NCI-H1105 (cell line): ENCODE data around the gene NPEPPS.
A peak's percentile ranks its signal among the peaks of the same experiment; 100 is the strongest.
"Not testable (repeated sequence)": the region's sequence is repeated elsewhere in the genome, so short reads cannot be mapped to it uniquely, and the experiment has no call there.

Experiments used
- DNase-seq: peaks from one replicate; lab custom pipeline; 2025; lab: John Stamatoyannopoulos, UW

NPEPPS gene, protein sequence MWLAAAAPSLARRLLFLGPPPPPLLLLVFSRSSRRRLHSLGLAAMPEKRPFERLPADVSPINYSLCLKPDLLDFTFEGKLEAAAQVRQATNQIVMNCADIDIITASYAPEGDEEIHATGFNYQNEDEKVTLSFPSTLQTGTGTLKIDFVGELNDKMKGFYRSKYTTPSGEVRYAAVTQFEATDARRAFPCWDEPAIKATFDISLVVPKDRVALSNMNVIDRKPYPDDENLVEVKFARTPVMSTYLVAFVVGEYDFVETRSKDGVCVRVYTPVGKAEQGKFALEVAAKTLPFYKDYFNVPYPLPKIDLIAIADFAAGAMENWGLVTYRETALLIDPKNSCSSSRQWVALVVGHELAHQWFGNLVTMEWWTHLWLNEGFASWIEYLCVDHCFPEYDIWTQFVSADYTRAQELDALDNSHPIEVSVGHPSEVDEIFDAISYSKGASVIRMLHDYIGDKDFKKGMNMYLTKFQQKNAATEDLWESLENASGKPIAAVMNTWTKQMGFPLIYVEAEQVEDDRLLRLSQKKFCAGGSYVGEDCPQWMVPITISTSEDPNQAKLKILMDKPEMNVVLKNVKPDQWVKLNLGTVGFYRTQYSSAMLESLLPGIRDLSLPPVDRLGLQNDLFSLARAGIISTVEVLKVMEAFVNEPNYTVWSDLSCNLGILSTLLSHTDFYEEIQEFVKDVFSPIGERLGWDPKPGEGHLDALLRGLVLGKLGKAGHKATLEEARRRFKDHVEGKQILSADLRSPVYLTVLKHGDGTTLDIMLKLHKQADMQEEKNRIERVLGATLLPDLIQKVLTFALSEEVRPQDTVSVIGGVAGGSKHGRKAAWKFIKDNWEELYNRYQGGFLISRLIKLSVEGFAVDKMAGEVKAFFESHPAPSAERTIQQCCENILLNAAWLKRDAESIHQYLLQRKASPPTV

DNA sequence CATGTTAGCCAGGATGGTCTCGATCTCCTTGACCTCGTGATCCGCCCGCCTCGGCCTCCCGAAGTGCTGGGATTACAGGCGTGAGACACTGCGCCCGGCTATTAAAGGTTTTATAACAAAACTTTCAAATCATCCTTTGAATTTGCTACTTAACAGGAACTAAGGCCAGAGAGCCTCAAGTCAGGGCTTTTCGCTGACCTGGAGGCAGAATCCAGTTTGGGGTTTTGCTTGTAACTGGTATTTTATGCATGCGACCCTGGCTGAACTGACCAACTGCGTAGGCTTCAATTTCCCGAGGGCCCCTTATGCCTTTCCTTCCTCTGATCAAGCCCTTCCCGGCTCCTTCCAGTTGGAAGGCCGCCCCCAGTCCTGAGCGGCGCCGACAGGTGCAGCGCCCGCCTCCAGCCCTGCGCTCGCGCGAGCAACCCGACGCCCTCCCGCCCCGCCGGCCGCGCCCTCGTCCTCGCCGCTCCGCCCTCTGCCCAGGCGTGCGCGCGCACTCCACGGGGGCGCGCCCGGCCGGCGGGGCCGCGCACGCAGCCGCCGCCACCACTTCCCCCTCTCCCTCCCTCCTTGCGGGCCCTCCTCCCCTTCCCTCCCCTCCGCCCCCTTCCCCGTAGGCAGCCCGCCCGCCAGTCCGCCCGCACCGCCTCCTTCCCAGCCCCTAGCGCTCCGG lies at the start of gene NPEPPS:
Gene NPEPPS (plus strand): TSS at position 552 of the 676 bp plus-strand sequence. CDS start 193 bp downstream, outside the sequence.
- DNase-seq: peak; percentile 73

DNA sequence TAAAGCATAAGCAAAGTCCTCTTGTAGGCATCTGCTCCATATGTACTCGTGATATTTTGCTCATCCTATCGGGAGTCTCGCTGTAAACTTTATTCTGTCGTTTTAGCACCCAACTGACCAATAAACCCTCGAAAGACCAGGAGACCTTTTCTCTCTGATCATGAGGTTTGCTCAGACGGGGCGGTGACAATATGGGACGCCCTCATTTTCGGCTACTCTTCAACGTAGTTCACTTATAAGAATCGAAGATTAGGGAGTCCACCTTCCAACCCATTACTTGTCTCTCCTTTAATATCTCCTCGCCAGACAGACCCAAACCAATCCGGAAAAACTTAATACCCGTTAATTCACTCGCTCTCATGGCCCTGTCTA lies 39.1 kb upstream of the NPEPPS start:
- DNase-seq: not testable (repeated sequence)

DNA sequence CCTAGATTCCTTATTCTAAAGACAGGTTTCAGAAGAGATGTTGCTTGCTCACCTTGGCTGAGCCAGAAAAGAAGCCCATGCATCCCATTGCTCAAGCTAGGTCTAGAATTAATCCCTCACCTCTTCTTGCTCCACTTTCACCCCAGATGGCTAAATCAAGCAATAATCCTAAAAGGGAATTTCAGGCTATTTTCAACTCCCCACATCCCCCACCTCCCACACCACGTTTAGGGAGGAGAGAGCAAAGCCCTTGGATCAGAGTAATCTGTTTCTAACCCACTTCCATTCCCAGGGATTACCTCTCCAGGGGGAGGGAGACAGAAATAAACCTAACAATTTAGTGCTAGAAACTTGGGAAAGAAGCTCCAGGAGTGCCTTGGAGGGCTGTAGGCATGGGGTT lies 31.8 kb upstream of the NPEPPS start:
- not testable (repeated sequence) for DNase-seq

DNA sequence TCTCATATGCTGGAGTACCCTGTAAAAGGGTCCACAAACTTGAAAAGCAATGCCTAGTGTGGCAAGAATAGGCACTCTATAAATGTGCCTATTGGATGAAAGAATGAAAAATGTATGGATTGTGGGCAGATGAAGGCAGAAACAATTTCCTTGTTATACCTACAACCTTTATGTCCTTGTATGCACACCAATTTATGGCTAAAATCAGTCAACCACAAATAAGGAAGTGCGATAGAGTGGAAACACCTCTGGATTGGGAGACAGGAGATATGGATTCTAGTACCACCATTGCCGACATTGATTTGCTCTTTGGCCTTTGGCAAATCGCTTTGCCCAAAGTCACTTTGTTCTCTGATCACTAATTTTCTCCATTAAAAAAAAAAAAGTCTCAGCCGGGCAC lies 31.4 kb upstream of the NPEPPS start:
- not testable (repeated sequence) for DNase-seq

DNA sequence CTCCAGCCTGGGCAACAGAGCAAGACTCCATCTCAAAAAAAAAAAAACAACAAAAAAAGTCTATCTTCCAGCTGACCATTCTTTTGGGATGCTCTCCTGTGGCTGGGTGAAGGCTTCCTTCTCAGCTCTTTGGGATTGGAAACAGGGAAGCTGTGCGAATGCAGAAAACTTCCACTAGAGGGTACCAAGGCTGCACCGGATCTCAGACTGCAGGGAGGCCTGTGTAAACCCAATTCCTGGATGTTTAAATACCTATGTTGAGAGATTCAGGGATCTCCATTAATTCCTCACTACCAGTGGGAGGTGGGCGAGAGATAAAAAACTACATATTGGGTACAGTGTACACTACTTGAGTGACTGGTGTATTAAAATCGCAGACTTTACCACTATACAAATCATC lies 30.3 kb upstream of the NPEPPS start:
- peak; percentile 0 for DNase-seq

DNA sequence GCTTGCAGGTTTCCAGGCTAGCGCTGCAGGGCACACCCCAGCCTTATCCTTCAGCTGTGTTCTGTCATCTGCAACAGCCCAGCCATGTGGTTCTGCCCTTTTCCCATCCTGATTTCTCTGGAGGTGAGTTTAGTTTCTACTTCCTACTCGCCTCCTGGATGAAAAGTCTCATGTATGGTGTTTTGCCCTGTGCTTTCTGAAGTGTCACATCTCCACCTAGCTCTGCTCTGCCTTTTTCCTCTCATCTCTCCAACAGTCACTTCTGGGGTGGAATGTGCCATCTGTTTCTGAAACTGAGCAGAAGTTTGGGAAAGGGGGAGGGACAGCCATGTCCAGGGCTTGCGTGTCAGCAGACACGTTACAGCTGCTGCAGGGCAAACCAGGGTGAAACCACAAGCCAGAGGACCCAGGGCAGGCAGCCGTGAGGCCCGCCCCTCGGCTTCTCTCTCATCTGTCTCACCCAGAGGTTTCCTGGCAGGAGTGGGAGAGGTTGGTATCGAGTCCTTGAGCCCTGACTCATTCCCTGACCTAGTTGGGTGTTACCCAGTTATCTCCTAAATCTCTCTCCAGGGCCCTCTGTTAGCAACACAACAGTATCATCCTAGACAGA lies 28.7 kb upstream of the NPEPPS start:
- not testable (repeated sequence) for DNase-seq

DNA sequence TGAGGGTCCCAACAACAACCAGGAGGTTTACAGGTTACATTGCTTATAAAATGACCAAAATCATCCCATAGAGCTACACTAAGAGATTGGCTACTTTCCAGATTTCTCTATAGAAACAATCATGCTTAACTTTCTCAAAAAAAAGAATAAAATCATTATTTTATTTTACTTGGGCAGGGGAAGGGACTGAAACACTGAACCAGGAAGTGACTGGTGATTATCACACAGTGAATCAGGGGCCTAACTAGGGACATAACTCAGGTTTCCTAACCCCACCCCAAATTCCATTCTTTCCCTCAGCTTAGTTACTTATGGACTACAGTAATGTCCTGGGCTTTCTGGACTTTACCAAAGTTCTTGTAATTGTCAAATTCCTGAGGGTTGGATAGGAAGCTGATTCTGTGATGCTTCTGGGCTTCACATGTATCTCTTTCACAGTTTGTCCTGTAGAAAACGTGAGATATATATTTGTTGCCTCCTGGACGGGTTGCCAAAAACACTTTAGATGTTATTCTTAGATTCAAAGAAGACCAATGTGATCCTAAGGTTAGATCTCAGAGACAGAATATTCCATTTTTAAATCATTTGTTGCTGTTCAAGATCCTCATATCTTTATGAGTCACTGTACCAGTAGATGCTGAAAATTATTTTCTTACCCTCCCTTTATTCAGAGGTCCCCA lies 28.0 kb upstream of the NPEPPS start:
- not testable (repeated sequence) for DNase-seq

DNA sequence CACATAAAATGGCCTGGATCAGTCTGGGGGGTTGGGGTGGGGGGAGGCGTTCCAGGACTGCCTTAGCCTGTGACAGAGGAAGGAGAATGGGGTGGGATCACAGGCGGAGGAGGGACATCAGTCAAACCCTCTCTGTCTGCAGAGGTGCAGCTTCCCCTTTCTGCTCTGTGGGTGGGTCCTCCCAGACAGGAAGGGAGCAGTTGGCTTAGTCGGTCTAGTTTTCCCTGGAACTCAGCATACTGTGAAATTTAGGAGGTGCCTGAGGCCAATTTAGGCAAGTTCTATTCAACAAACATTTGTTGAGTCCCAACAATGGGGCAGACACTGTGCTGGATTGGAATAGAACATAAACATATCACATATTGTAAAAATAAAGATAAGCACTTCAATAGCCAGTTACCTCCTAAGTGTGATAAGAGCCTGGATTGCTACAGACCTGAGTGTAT lies 19.2 kb upstream of the NPEPPS start:
- DNase-seq: not testable (repeated sequence)

DNA sequence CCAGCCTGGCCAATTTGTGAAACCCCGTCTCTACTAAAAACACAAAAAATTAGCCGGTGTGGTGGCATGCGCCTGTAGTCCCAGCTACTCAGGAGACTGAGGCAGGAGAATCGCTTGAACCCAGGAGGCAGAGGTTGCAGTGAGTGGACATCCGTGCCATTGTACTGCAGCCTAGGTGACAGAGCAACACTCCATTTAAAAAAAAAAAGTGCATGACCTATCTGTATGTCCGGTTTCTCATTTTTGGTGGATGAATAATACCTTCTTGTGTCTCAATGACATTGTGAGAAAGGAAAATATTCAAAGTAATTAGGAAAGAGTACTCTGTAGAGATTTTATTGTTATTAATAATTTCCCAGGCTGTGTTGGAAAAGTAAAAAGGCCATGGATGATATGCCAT lies 17.6 kb upstream of the NPEPPS start:
- DNase-seq: not testable (repeated sequence)

DNA sequence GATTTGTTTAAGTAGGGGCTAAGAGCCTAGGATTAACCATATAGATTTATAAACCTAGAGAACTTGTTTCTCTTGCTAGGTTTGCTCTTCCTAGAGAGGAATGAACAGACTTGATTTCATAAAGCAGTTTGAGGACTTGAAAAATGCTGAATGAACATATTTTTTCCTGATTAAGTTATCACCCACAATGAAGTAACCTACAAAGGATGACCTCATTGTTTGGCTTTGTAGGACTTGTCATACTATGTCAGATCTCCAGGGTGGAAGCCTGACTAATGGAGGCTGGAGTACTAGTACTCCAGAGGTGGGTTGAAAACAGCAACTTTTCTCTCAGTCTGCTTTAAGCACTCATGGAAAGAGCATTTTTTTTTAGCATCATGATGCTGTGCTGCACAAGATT lies 12.0 kb upstream of the NPEPPS start:
- DNase-seq: not testable (repeated sequence)

DNA sequence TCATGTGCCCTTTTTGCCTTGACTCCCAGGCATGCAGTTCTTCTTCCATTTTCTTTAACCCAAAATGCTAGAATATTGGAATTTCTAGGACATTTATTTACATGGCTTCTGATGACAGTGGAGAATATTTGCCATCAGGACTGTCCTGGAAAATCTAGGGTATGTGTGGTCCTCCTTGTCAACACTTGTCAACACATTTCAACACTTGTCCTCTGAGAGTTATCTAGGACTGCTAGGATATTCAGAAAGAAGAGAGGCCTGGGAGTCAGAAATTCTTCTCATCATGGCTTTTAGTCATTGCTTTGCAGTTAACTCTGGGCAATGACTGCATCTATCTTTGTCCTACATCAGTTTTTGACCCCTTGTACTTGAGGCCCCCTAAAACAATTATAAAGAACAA lies 11.5 kb upstream of the NPEPPS start:
- not testable (repeated sequence) for DNase-seq

DNA sequence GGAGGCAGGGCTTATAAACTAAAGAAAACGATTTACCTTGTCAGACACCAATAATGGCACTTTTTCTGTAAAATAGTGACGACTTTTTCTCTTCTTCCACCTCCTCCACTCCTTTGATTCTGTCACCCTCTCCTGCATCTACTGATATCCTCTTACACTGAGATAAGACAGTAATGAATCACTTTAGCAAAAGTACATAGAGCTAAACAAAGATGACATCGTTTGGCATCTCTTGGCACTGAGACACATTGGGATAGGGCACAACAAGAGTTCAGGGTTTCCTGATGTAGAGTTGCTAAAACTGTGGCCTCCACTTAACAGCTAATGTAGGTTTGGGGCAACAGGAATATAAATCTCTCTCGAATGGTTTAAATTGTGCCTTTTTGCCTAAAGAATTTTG lies 10.6 kb upstream of the NPEPPS start:
- DNase-seq: not testable (repeated sequence)

DNA sequence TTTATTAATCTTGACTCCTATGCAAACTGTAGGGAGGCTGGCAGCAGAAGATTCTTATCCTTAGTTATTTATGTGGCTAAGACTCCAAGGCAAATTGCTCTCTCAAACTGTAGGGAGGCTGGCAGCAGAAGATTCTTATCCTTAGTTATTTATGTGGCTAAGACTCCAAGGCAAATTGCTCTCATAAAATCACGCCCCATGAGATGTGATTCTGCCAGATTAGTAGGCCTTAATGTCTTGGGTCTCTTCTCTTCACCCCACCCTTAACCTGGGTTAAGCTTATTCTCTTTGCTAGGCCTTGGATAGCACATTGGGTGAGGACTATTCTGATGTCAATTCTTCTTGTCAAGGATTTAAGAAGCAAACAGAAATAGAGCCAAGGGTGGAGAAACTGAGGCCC lies 9.5 kb upstream of the NPEPPS start:
- not testable (repeated sequence) for DNase-seq

DNA sequence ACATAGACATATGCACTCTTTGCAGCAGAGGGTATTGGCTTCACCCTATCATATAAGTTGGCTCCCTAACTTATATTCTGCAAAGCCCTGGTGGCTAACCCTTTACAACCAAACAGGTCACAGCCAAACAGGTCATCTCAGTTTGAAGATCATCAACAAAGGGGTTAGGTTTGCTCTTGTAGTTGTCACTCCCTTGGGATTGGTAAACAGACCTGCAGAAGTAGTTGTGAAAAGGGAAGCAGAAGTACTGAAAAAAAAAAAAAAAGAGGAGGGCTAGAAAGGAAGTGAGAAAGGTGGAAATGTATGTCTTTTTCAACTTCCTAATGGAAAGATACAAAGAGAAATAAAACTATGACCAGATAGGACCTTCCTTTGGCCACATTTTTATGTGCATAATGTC lies 8.6 kb upstream of the NPEPPS start:
- not testable (repeated sequence) for DNase-seq

DNA sequence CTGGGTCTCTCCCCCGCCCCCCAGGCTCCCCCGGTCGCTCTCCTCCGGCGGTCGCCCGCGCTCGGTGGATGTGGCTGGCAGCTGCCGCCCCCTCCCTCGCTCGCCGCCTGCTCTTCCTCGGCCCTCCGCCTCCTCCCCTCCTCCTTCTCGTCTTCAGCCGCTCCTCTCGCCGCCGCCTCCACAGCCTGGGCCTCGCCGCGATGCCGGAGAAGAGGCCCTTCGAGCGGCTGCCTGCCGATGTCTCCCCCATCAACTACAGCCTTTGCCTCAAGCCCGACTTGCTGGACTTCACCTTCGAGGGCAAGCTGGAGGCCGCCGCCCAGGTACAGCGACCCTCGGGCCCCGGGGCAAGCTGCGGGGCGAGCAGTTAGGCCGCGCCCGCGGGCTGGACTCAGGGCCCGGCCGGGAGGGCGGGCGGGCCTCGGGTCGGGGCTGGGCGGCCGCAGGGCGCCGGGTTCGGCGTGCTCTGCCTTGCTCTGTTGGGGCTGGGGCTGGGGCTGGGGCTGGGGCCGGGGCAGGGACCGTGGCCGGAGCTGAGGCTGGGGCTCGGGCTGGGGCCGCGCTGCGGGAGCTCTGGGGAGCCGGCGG lies 419 bp downstream of the NPEPPS start:
- not testable (repeated sequence) for DNase-seq

DNA sequence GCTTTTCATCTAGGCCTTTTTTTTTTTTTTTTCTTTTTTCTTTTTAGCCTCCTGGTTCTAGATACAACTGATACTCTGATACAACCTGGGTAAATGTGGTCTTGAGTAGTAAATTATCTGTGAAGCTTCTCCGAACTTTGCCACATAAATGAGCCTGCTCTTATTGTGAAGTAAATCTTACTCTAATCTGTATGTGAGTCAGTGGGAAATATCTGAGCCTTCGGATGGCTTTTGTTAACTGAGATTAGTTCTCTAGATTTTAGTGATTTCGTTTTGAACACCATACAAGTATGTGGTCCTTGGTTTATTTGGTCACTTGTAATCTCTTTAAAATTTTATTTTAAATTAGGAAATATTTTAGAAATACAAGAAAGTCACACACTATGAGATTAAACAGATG lies 8.2 kb downstream of the NPEPPS start:
- not testable (repeated sequence) for DNase-seq

DNA sequence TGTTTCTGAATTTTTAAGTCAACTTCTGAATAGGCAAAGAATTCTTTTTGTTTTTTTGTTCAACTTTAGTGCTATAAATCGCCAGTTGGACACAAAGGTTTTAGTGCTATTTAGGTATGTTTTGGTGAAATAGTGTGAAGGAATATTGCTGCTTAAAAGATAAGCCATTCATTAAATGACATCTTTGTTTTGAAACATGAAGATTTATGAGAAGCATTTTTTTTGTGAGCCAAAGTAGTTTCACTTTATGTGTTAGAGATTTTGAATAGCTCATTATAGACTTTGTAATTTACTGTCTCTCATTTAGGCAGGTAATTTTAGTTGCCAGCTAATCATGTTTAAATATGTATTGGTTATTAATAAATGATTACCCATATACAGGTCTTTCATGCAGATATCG lies 10.8 kb downstream of the NPEPPS start:
- DNase-seq: not testable (repeated sequence)

DNA sequence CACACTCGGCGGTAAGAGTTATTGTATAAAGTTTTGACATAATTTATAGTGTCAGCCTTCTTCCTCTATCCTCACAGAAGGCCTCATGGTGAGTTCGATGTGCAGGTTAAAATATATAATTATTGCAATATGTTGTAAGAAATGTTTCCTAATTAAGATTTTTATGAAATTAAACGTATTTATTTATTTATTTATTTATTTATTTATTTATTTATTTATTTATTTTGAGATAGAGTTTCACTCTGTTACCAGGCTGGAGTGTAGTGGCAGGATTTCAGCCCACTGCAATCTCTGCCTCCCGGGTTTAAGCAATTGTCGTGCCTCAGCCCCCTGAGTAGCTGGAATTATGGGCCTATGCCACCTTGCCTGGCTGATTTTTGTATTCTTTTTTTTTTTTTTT lies 13.4 kb downstream of the NPEPPS start:
- DNase-seq: not testable (repeated sequence)

DNA sequence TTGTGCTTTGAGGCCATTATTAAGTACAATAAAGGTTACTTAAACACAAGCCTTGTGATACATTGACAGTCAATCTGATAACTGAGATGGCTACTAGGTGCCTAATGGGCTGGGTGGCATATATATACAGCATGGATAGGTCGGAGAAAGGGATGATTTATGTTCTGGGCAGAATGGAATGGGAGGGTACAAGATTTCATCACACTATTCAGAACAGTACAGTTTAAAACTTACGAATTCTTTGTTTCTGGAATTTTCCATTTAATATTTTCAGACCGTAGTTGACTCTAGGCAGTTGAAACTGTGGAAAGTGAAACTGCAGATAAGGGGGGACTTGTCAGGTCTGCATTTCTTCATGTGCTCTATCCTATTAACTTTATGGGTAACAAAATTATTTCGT lies 23.8 kb downstream of the NPEPPS start:
- DNase-seq: not testable (repeated sequence)

DNA sequence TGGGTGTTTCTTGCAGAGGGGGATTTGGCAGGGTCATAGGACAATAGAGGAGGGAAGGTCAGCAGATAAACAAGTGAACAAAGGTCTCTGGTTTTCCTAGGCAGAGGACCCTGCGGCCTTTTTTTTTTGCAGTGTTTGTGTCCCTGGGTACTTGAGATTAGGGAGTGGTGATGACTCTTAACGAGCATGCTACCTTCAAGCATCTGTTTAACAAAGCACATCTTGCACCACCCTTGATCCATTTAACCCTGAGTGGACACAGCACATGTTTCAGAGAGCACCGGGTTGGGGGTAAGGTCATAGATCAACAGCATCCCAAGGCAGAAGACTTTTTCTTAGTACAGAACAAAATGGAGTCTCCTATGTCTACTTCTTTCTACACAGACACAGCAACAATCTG lies 25.2 kb downstream of the NPEPPS start:
- DNase-seq: not testable (repeated sequence)
